AG09309 (cell line): ENCODE results near the gene CASQ2.

ENCODE experiments used
- DNase-seq: peaks from one replicate; pipeline ENCODE4 v3.0.0-alpha.2; 2010; ENCODE audit warnings: low read depth
- H3K4me3 ChIP-seq: 2 replicates; pipeline ENCODE4 v1.5.1; 2011; ENCODE audit warnings: mild to moderate bottlenecking, low read depth, low read length, moderate library complexity; ENCODE audit not compliant: control insufficient read depth
- CTCF ChIP-seq: IDR thresholded peaks from 2 replicates; pipeline ENCODE4 v1.5.1; 2011; ENCODE audit warnings: mild to moderate bottlenecking, low read depth, low read length, inconsistent platforms; ENCODE audit not compliant: insufficient read depth, control insufficient read depth; ENCODE audit errors: missing control alignments

CASQ2 gene

GRCh38 chr1:115672224-115673009 is 96.1 kb downstream of the CASQ2 start:
- H3K4me3 ChIP-seq: no peak overlapping the region
- no peak for DNase-seq
- TF ChIP-seq CTCF: no peak

GRCh38 chr1:115671176-115671934 is 97.2 kb downstream of the CASQ2 start:
- DNase-seq: no peak
- no peak for TF ChIP-seq CTCF
- H3K4me3 ChIP-seq: no peak overlapping the region

GRCh38 chr1:115670476-115671175 is 97.9 kb downstream of the CASQ2 start:
- DNase-seq: no peak
- no peak overlapping the region for H3K4me3 ChIP-seq
- TF ChIP-seq CTCF: no peak

GRCh38 chr1:115669886-115670285 is 98.6 kb downstream of the CASQ2 start:
- TF ChIP-seq CTCF: no peak

GRCh38 chr1:115669002-115669673 is 99.4 kb downstream of the CASQ2 start:
- TF ChIP-seq CTCF: no peak
- H3K4me3 ChIP-seq: no peak overlapping the region
- DNase-seq: no peak

More at GRCh38 chr1:115669886-115670285, 98.6 kb downstream of the CASQ2 start:
- no peak for DNase-seq
- no peak overlapping the region for H3K4me3 ChIP-seq

- no peak for DNase-seq
- no peak for TF ChIP-seq CTCF
Observed at GRCh38 chr1:115668579-115668978, 99.9 kb downstream of the CASQ2 start.

More at GRCh38 chr1:115668579-115668978, 99.9 kb downstream of the CASQ2 start:
- H3K4me3 ChIP-seq: no peak overlapping the region
